HK-2 (cell line): ENCODE measurements around the gene TMED9.
"Not testable (repeated sequence)": the region's sequence is repeated elsewhere in the genome, so short reads cannot be mapped to it uniquely, and the experiment has no call there.

Experiments used
- DNase-seq: peaks from one replicate; pipeline ENCODE4 v3.0.0-alpha.2; 2018; ENCODE audit not compliant: unreplicated experiment

TMED9 gene

DNA sequence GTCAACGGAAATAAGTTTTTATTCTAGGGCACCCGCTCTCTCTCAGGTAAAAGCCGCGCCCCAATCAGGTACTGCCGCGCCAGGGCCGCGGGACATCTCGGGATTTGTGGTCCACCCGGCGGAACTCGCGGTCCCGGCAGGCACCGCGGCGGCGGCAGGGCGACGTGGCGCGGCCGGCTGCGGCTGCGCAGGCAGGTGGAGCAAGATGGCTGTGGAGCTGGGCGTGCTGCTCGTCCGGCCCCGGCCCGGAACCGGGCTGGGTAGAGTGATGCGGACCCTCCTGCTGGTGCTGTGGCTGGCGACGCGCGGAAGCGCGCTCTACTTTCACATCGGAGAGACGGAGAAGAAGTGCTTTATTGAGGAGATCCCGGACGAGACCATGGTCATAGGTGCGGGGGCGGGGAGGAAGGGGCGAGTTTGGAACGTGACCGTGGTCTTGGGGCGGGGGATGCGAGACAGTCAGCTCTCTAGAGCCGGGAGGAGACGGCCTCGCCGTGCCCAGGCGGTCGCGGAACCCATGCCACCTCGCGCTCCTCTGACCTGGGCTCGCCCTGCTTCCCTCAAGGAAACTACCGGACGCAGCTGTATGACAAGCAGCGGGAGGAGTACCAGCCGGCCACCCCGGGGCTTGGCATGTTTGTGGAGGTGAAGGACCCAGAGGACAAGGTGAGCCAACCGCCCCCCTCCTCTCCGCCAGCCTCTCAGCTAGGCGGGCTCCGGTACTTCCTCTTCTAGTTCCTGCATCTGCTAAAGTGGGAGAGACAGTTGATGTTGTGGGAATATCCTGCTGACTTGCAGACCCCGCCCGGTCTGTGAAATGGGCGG, at the start of gene TMED9:
Gene TMED9 (plus strand): TSS at position 194 of the 825 bp plus-strand sequence. CDS start 12 bp downstream, at position 206.
- DNase-seq, result peak; percentile 80

DNA sequence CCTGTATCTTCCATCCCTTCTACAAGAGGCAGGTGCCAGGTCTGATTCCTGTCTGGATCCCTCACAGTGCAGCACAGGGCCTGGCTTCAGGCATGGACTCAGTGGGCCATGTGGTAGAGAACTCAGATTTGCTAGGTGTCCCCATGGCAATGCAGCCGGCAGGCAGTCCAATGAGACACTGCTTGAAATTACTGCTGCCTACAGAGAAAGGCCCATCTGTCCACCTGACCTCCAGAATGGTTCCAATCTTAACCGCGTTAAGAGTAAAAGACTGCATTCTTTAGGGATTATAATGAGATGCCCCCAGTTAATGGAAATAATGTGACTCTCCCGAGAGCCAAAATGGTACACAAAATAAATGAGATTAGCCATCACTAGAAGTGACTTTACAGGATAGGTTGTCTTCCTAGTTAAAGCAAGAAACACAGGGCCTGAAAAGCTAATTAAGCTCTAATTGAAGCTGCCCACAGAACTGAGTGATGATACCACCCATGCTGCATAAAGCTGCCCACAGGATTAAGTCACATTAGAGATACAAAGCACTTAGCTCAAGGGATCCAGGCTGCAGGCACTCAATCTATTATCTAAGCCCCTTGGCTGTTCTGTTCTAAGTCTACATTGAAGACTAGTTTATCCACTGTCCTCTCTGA, 49.1 kb upstream of the TMED9 start:
- DNase-seq, result no peak

DNA sequence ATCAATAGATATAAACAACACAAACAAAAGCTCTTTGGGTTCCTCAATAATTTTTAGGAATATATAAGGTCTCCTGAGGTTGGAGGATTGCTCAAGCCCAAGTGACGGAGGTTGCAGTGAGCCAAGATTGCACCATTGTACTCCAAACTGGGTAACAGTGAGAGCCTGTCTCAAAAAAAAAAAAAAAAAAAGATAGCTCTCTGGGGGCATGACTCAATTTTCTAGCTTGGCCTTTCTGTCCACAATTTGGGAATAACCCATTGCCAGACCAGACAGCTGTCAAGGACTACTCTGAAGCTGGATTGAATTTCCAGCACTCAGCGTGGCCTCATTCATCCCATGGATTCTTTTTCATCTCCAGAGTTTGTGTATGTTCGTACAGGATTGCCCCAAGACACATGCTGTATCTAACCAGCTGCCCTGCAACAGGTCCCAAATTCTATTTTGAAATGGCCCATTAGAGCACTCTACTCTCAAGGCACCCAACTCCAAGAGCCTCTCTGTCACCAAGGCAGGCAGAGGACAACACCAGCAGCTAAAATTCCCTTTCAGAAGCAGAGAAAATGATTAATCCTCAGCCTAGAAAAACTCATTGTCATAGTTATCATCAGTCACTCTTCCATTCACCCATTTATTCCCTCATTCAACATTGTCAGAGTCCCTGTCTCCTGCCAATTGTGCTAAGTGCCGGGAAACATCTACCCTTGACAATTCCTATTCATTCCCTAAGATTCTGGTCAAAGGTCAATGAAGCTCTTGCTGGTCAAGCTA, 46.3 kb upstream of the TMED9 start:
- no peak for DNase-seq

DNA sequence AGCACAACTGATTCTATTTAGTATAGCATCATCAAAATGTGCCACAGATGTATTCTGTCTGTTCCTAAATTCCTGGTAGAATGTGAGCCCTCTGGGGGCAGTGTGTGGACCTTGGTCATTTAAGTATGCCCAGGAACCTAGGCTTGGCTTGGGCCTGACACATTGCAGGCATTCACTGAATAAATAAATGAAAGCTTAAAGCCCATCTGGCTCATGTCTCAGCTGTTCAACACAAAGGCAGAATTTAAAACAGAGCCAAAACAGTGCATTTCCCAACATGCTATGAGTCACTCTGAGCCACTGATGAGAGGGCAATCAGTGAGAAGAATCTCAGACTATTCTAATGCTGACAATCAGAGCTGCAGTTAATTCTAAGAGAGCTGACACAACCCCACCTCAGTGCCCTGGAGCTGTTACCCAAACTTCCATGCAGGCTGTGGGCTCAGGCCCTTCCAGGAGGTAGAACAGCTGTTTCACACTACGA, 45.7 kb upstream of the TMED9 start:
- no peak for DNase-seq

DNA sequence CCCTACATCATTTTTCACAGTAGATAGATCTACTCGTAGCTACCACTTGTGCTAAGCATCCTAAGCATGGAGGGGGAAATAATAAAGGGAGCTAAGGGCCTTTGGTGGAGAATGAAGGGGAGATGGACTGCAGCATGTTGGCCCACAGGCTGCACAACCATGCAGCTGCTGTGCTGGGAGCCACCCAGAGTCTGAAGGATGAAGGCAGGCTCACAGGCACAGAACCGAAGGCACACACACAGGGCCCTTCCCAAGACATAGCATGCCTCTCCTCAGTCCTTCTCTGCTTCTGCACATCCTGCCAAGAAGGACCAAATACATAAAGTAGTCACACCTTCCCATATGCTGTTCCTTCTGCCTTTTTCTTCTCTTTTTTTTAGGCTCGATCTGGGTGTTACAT, 44.3 kb upstream of the TMED9 start:
- no peak for DNase-seq

DNA sequence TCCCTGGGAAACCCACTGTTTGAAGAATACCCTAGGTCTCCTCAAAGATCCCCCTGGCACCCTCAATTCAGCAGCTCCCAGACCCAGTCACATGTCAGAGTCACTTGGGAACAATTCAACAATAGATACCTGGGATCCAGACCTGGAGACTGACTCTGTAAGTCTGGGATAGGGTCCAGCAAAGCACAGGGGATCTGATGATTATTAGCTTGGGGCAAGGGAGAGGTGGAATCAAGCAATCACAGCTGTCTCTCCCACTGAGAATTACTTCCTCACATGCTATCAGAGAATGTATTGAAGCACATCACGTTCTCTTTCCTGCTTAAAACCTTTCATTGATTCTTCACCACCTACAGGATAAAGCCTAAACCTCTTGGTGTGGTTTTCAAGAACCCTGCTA, 43.5 kb upstream of the TMED9 start:
- no peak for DNase-seq

DNA sequence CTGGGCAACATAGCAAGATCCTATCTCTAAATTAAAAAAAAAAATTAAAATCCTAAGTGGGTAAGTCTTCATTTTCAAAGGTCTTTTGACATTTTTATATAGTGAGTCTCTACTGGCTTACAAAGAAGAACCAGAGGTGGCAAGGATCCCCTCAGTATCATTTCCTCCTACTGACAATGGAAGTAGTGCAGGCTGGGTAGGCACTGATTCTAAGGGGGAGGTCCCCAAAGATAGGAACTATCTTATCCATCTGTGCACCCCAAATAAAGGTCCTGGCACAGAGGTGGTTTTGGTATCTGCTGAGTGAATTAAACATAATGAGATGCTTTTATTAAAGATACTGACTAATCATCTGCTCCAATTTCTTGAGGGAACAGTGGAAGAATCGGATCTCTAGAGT, 41.9 kb upstream of the TMED9 start:
- DNase-seq, result no peak

DNA sequence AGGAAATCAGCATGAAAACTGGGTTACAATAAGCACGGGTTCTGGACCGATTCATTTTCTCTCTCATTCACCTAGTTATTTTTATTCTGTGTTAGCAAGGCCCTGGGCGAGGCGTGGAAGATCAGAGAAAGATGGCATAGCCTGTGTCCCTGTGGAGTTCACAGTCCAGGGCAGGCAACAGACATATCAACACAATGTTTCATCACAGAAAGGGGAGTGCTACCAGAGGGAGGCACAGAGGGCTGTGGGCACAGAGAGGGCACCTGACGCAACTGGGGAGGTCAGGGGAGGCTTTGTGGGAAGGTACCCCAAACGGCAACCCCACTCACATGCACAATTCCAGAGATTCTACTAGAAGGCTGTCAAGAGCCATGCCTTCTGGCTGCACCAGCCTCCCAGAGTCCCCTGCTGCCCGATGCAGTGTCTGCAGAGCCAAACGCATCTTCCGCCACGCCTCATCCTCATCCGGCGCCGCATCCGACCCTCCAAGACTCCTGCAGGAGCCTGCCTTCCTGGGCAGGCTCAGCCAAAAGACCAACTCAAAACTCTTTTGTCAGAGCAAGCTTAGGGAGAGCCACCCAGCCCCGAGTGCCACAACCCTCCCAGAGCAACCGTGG, 39.1 kb upstream of the TMED9 start:
- DNase-seq, result no peak

DNA sequence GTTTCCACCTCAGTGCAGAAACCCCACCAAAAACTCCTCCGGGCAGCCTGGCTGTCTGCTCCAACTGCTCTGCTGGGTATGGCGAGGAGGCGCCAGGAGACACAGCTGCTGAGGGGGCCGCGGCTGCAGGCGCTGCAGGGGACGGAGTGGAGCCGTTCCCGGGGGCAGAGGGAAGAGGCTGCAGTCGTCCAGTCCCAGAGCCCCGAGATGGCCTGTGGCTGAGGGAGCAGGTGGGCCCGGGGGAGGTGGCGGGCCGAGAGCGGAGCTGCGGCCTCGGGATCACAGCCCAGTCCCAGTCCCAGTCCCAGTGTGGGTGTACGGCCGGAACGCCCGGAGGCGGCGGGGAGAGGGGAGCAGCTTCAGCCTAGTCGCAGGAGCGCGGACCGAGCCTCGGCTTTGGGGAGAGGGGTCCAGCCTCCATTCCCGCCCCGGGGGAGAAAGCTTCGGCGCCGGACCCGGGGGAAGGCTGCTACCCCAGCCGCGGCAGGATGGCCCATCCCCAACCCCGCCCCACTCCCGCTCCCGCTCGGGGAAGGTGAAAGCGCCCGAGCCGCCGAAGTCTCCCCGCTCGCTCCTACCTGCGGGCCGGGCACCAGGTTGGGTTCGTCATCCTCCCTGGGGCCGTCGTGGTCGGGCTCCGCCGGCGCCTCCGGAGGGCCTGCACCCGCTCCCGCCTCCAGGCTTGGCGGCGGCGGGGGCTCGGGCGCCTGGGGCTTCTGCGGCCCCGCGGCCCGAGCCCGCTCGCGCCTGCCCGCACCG, 38.2 kb upstream of the TMED9 start:
- DNase-seq, result peak; percentile 29

DNA sequence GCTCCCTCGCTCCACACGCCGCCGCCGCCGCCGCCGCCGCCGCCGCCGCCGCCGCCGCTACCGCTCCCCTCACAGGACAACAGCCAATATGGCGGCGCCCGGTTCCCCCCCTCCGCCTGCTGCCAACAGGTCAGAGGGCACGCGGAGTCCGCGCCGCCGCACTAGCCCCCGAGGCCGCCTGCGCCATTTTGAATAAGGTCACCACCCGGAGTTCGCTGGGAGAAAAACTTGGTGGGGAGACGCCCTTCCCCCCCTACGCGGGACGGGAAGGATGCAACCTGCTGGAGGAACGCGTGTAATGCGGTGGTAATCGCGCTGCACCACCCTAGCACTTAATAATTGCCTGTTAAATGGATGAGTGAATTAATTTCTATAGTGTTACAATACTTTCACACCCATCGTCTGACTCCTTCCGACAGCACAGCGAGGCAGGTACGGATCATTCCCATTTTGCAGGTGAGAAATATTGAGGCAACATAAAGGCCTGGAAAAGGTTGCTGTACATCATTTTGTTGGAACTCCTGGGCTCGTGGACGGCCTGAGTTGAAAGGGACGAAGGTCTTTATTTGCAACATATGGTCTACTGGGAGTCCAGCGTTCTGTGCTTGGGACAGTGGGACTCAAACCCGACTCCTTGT, 37.4 kb upstream of the TMED9 start, which contains the start of gene FAM193B:
Gene FAM193B (minus strand): TSS at position 90 of the 638 bp plus-strand sequence. CDS start 105 bp downstream, outside the sequence.
- peak; percentile 92 for DNase-seq

DNA sequence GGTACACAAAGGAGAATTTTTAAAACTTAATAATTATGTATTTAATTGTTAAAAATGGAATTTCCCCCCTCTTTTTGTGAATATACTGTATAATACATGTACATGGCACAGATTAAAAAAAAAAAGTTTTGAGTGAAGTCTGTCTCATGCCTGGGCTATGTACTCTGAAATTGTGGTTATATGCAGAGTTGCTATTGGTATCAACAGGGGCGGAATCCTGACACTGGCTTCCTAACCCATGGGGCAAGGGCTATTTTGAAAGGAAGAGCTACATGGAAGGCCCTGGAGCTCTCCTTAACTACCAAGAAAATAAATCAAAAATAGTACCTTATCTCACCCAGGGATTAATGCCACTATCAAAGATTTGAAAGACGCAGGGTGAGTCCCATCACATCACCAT, 36.8 kb upstream of the TMED9 start:
- DNase-seq, result no peak

DNA sequence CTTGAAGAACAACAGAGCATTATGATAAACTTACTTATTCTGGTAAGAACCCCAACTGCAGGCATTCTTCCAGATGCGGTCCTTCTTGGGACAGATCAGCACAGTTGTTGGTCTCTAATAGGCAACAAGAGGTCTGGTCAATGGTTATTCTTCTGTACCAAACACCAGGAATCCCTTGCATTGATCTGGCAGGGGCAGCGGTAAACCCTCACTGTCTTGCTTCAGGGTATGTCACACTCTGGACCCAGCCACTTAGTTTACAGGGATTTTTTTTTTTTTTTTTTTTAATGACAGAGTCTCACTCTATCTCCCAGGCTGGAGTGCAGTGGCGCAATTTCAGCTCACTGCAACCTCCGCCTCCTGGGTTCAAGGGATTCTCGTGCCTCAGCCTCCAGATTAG, 36.3 kb upstream of the TMED9 start:
- DNase-seq, result no peak

DNA sequence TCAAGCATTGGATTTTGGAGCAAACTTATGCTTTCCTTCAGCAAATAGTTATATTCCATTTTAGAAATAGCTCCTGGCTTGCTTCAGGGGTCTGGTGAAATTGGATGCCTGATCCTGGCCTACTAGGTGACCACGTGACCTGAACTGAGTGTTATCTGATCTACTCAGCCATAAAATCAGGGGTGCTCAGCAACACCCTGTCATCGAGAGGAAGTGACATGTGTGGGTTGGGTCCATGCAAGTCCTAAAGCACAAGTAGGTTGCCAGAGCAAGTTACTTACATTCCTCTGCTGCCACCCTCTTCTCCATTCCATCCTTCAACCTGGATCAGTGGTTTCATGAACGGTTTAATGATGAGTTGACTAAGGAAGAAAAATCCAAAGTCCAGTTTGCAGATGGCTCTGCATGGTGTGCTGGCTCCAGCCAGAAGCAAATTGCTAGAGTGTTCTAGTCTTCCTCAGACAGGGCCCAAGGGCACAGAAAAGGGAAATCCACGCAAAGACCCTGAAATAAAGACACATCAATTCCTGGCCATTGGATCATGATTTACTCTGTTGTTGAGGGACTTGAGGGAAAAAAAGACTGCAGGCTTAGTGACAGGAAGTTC, 34.9 kb upstream of the TMED9 start:
- no peak for DNase-seq

DNA sequence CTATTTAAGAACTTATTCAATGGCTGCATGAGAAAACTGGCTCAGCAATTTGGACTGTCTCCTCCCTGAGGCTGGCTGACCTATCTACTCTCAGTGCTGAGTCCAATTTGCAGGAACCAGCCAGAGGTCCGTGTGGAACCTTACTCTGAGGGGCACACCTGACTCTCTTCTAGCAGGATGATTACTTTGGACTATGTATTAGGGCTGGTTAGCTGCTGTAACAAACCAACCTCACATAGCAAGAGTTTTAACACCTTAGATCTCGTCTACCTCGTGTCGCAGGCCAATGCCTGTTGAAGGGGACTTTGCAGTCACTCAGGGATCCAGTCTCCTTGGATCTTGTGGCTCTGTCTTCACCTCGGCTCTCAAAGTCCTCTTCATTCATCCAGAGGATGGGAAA, 34.2 kb upstream of the TMED9 start:
- DNase-seq, result no peak

DNA sequence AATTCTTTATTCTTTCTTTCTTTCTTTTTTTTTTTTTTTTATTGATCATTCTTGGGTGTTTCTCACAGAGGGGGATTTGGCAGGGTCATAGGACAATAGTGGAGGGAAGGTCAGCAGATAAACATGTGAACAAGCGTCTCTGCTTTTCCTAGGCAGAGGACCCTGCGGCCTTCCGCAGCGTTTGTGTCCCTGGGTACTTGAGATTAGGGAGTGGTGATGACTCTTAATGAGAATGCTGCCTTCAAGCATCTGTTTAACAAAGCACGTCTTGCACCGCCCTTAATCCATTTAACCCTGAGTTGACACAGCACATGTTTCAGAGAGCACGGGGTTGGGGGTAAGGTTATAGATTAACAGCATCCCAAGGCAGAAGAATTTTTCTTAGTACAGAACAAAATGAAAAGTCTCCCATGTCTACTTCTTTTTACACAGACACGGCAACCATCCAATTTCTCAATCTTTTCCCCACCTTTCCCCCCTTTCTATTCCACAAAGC, 32.5 kb upstream of the TMED9 start:
- not testable (repeated sequence) for DNase-seq

DNA sequence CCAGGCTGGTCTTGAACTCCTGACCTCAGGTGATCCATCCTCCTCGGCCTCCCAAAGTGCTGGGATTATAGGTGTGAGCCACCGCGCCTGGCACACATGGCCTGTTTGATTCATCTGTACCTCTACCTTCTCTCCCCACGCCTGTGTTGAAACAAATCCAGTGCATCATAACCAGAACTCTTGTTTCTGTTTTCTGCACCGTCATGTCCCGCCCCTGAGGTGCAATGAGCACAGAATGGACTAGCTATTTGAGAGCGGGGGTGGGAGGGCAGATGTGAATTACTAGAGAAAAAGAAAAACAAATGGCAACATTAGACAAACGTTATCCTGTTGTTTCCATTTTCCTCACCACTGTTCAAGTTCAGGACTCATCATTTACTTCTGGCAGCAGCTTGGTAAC, 27.0 kb upstream of the TMED9 start:
- DNase-seq, result no peak

DNA sequence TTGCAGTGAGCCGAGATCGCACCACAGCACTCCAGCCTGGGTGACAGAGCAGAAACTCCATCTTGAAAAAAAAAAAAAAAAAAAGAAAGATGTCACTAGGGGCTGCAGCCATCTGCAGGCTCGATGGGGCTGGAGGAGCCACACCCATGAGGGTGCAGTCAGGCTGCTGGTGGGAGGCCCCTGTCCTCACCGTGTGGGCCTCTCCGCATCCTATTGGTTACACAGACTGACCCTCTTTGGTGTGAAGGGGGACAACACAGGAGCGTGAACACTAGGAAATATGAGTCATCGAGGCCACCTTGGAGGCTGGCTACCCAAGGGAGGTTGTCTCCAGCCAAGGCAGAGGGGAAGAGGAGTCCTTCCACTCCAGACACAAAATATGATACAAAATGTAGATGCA, 23.7 kb upstream of the TMED9 start:
- no peak for DNase-seq

DNA sequence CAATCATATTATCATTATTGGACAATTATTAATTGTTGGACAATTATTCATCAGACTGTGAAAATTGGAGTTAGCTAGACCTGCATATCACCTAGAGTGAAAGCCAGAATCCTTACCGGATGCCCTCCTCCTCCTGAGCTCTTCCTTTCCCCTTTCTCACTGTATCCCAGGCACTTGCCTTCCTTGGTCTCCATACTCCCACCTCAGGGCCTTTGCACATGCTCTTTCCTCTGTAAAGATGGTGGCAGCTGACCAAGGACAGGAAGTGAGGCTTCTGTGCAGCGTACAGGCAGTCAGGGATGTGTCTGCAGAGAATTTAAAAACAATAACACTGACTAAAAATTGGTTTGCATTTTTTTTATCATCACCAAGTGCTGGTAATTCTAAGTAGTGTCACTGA, 22.1 kb upstream of the TMED9 start:
- no peak for DNase-seq

DNA sequence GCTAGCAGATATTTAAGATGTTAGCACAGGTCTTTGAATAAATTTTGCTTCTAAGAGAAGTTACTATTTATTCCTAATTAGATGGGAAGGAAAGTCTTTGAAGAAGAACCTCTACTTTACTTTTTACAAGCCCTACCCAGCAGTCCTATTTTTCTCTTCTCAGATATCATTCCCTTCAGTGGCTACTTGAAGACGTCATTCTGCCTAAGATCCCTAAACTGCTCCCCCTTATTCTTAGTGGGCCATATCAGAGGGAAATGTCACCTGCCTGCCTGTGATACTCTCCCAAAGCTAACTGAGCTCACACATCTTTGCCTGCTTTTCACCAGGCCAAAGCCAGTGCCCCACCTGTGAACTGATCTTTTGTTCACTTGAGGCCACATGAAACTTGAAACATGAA, 16.5 kb upstream of the TMED9 start:
- no peak for DNase-seq

DNA sequence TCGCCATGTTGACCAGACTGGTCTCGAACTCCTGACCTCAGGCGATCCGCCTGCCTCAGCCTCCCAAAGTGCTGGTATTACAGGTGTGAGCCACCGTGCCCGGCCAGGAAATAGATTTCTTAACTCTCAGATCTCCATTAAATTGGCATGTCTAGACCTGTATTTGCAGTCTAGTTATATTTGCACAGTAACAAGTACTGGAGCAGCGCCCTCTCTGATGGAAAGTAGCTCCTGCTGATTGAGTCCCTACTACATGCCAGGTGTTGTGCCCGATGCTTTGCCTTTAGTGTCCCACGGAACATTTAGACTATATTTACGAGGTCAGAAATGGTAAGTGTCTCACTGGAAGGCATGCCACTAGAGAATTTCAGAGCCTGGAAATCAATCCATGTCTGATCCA, 15.8 kb upstream of the TMED9 start:
- DNase-seq, result no peak
